ENCODE data around the gene KIAA0513.
A peak's percentile ranks its signal among the peaks of the same experiment; 100 is the strongest.

The KIAA0513 gene

DNA sequence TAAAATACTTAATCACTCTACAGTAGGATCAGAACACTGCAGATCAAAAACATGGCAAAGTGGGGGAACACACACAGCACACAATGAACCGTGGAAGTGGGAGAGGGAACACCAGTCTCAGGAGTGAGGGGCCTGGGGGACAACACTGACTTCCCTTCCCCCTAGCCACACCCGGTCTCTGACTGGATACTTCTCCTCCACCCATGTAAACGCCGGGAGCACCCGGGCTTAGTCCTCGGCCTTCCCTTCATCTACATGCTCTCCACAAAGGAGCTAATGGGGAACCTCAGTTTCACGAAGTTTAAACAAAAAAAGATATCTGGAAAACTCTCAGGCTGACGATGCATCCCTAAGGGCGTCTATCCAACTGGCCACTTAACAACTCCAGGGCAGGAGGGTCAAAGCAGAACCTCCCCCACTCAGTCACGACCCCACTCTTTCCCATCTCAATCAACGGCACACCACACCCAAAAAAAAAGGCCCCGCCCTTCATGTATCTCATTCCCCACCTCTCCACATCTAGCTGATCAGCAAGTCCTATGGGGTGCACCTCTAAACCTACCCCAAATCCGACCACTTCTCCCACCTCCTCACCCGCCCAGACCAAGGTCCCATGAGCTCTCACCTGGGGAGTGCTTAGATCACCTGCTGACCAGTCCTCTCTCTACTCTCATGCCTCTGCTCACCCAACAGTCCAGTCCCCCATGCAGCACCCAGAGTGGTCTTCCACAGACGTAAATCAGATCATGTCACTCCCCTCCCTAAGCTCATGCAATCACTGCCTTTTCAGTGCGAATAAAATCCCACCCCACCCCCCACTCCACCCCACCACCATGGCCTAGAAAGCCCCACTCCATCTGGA lies 23.6 kb upstream of the KIAA0513 start:
- no peak for DNase-seq (ENCODE audit: extremely low read depth in 1 of 2, low read depth in 1 of 2)

DNA sequence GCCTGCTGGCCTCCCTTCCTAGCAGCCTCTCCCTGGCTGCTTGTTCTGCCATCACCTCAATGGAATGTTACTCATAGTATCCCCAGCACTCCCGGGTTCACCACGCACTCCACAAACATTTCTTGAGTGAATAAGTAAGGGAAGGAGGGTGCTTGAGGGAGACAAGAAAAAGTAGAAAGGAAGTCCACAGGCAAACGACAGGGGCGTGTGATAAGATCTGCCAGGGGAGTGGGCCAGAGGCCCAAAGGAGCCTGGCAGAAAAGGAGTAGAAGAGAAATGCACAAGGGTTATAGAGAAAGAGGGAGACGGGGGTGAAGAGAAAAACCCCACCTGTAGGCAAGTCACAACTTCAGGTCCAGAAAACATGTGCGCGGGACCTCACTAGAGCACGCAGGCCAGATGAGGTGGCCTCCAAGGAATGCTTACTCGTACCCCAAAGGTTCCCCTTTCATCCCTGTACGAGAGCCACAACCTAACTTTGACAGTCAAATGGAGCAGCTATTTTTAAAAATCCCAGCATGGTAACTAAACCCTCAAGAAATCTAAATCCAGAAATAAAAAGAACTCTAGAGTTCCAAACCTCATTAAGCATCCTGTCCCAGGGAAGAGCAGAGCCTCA lies 22.9 kb upstream of the KIAA0513 start:
- no peak for DNase-seq (ENCODE audit: extremely low read depth in 1 of 2, low read depth in 1 of 2)

DNA sequence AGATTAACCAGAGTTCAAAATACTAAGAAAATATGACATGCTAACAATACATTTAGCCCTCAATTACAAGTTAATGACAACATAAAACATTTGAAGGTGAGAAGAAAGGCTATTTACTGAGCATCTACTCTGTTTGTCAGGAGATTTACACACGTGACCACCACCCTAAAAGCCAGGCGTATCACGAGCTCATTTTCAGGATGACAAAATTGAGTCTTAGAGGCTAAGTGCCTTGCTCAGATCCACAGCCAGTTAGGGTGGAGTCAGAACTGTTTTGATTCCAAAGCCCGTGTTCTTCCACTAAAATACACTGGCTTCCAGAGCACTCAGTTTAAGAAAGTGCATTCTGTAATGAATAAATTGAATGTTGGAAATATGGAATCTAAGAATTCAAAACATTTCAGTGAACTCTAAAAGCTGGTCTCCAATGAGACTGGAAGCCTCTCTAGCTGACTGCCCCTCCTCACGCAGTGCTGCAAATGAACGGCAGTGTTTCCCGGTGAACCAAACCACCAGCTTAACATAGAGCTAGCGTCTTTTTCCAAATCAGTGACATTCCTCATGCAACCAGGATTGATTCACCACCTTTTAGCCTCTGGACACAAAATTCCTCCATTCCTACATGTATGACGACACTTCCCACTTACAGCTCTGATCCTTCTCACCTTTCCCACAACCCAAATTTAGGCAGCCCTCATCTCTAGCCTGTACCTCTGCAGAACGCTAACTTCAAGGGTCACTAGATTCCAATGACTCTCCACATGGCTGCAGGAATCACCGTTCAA lies 22.1 kb upstream of the KIAA0513 start:
- DNase-seq (ENCODE audit: extremely low read depth in 1 of 2, low read depth in 1 of 2): no peak

DNA sequence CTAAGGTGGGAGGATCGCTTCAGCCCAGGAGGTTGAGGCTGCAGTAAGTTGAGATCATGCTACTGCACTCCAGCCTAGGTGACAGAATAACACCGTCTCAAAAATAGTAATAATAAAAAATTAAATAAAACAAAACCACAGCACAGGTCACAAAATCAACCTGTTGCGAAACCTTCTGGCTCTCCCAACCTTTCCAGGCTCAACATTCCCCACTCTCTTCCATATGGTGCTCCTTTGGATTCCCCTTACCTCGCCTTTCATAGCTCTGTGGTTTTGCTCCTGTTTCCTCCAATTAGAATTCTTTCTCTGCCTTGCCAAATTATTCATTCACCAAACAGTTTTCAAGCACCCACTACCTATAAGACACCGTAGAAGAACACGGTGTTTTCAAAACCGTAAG lies 21.0 kb upstream of the KIAA0513 start:
- no peak for DNase-seq (ENCODE audit: extremely low read depth in 1 of 2, low read depth in 1 of 2)

DNA sequence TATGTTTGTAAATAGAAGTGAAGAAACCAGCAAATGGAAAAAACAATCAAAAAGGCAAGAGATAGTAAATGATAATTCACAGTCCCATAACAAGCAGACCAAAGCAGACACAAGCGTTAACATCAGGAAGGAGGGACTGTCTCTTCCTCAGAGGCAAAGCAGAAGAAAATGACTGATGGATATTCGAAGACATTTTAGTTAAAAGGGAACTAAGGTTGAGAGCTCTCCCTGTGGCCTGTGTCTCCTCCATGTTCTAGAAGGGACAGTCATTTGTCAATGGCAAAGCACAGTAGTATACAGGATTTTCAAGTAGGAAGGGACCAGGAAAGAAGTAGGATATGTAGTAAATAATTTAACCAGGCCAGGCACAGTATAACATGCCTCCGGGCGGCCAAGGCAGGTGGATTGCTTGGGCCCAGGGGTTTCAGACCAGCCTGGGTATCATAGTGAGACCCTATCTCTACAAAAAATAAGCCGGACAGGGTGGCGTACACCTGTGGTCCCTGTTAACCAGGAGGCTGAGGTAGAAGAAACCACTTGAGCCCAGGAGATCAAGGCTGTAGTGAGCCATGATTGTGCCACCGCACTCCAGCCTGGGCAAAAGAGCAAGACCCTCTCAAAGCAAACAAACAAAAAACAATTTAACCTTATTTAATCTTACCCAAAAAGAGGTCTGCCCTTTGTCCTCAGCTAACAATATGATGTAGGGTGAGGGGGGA lies 19.9 kb upstream of the KIAA0513 start:
- no peak for DNase-seq (ENCODE audit: extremely low read depth in 1 of 2, low read depth in 1 of 2)

DNA sequence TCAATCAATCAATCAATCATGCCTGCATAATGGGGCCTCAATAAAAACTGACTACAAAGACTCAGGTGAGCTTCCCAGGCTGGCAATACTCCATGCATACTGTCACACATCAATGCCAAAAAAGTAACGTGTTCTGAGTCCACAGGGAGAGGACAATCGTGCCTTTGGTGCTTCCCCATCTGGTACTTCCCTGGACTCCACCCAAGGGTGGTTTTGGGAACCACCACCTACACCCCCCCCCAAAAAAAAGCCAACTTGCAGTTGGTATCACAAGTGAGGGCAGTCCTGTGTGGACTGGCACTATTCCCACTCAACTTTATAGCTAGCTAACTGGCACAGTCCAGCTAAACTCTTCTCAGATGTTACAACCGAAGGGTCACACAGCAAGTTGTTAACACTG lies 19.3 kb upstream of the KIAA0513 start:
- no peak for DNase-seq (ENCODE audit: extremely low read depth in 1 of 2, low read depth in 1 of 2)

DNA sequence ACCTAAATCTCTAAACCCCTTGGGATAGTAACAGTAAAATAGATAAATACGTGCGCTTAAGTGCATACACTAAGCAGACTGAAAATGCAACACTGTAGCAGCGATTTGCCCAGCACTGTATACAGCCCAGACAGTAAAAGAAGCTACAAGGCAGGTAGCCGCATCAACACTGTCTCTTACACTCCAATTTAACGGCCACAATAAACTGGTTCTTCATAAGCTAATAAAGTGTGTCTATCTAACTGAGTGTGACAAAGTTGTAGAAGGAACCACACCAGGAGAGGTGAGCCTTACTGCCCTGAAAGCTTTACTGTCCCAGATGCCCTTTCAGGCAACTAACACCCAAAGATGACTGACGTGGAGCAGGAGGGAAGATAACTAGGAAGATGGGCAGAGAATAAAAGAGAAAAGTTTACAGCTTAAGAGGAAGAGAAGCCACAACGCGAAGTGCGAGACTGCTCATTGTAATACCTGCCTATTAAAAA lies 17.1 kb upstream of the KIAA0513 start:
- DNase-seq (ENCODE audit: extremely low read depth in 1 of 2, low read depth in 1 of 2): no peak

DNA sequence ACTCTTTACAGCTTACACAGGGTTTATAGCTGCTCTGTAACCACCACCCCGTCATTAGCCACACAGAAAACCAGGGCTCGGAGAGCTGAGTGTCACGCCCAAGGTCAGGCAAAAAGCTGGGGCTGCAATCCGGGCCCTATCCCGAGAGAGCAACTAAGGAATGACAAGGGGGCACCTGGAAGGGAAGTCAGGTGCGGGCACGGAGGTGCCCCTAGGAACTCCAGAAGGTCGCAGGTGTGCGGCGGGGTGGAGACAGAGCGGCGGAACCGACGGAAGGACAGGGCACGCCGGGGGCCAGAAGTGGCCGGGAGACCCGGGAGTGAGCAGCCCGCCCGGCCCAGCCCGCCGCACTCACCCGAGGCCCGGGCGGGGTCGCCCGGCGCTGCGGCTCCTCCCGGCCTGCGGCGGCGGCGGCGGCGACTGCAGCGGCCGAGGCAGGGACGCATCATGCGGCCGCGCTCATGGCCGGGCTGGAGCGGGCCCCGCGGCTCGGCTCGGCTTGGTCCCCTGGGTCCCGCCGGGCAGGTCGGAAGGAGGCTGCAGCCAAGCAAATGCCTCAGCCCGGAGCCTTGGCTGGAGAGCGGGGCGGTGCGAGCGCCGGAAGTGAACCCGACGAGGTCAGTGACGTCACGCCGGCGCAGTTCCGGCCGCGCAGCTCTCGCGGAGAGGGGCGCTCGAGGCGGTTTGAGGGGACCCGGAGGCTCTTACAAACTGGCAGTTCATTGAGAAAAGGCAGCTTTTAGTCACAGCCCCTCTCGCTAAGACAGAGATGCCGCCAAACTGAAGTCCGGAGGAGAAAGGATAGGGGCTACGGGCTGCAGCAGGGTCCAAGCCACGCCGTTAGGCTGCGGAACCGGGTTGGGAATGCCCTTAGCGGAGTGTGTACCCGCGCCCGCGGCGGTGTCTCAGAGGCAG lies 16.4 kb upstream of the KIAA0513 start, which contains the start of gene ZDHHC7:
ZDHHC7 (minus strand) TSS at position 605 of the 915 bp plus-strand sequence. CDS start 20,917 bp downstream, outside the sequence.
- DNase-seq (ENCODE audit: extremely low read depth in 1 of 2, low read depth in 1 of 2): peak; percentile 65 to 80

DNA sequence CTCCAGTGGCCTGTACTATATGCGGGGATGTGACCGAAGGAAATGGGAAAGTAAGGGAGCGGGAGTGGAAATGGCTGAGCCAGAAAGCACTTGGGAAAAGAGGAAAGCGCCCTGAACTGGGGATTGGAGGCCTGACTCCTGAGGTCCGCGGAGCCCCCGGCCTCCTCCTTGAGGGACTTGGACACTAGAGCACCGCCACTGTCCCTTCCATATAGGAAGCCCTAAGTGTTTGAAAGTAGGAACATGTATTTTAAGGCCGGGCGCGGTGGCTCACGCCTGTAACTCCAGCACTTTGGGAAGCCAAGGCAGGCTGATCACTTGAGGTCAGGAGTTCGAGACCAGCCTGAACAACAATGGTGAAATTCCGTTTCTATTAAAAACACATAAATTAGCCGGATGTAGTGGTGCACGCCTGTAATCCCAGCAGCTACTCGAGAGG lies 15.7 kb upstream of the KIAA0513 start:
- no peak for DNase-seq (ENCODE audit: extremely low read depth in 1 of 2, low read depth in 1 of 2)

DNA sequence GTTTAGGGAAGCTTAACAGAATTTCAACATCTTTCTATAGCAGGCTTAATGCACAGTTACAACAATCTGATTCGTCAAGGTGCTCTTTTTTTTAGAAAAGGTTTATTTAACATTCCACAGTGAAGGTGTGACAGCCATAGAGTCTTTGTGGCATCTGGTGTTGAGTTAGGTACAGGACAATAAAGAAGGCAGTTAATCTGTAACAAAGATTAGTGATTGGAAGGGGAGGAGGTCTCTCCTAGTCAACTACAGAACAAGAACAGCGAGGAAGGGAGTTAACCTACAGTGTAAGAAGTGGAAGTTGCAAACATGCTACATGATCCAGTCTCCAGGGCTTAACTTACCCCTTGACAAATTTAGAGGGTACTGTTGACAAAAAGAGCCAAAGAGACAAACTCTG lies 13.3 kb upstream of the KIAA0513 start:
- DNase-seq (ENCODE audit: extremely low read depth in 1 of 2, low read depth in 1 of 2): no peak

DNA sequence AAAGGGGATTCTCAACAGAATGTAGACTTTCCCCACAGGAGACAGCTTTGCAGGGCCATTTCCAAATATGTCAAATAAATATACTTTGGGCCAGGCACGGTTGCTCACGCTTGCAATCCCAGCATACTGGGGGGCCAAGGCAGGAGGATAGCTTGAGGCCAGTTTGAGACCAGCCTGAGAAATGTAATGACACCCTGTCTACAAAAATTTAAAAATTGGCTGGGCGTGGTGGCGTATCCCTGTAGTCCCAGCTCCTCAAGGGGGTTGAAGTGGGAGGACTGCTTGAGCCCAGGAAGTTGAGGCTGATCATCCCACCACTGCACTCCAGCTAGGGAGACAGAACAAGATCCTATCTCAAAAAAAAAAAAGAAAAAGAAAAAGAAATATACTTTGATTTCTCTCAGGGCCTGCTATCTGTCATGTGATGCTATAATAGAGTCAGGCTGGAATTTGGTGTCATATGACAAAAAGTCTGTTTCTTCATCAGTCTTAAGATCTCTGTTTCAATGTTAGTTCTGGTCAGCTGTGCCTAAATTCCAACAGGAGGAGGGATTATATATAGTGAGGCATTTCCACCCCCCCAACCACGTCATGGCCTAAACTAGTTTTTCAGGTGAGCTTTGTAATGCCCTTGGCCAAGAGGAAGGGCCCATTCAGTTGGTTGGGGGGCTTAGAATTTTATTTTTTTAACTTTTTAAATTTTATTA lies 12.0 kb upstream of the KIAA0513 start:
- no peak for DNase-seq (ENCODE audit: extremely low read depth in 1 of 2, low read depth in 1 of 2)

DNA sequence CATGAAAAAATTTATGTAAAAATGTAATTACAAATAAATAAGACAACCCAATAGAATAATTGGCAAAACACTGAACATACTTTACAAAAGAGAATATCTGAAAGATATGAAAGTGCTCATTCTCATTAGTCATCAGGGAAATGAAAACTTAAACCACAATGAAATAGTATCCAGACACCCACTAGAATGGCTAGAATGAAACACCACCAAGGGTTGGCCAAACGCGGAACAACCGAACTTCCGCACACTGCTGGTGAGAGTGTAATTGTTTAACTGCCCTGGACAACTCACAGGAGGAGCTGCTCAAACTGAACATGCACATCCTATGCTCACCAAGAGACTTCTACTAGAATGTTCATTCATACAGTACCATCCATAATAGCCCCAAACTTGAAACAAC lies 10.4 kb upstream of the KIAA0513 start:
- no peak for DNase-seq (ENCODE audit: extremely low read depth in 1 of 2, low read depth in 1 of 2)

DNA sequence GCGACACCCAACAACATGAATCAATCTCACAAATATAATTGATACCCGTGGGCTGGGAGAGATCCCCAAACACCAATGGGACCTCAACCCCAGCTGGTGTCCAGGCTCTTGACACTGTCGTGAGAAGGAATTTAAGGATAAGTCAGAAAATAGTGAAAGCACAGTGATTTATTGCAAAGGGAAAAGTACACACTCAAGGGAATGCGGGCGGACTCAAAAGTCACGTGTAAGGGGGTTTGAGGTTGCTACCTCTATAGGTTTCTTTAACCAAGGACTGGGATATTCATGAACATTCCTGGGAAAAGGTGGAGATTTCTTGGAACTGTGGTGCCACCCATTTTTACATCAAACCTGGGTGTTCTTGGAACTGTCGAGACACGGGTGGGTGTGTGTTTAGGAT lies 10.0 kb upstream of the KIAA0513 start:
- DNase-seq (ENCODE audit: extremely low read depth in 1 of 2, low read depth in 1 of 2): no peak

DNA sequence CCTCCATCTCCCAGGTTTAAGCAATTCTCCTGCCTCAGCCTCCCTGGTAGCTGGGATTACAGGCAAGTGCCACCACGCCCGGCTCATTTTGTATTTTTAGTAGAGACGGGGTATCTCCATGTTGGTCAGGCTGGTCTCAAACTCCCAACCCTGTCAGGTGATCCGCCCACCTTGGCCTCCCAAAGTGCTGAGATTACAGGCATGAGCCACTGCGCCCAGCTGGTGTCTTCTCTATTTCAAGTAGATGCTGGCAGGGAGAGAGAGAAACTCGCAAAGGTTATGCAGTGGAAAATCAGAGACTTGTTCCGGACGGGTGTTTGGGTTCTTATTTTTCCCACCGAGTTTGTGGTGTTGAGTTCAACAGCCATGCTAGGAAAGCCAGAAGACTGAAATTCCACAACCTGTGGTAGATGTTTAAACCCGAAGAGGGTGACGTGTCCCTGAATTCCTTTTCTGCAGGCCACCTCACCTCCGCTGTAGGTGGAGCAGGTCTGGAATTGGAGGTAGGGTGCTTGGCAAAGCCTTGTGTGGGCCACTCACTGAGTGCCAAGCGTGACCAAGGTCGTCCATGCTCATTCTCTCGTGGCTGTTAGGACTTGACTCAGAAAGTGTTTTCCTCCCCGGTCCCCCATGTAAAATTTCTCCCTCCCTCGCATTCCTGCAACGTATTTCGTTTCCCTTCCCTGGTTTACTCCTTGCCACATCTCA lies 8.9 kb upstream of the KIAA0513 start:
- DNase-seq (ENCODE audit: extremely low read depth in 1 of 2, low read depth in 1 of 2): no peak

DNA sequence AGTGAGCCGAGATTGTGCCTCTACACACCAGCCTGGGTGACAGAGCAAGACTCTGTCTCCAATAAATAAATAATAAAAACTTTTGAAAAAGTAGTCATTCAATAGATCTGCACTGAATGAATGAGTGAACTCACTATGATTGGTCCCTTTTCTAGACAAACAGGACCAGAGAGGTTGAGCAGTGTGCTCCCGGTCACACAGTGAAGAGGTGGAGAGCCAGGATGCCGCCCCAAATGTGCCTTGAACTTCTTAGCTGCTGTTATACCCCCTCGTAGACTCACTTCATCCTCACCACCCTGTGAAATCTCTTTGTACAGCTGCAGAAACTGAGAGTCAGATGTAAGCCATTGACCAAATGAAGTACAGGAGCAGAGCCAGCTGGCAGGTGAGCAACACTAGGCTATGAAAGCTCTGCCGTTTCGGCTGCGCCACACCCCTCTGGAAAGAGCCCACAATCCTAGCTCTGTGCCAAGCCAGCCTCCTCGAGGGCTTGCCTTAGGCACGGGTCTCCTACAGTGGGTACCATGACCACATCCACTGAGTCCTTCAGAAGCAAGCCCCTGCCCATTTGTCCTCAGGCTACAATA lies 7.8 kb upstream of the KIAA0513 start:
- no peak for DNase-seq (ENCODE audit: extremely low read depth in 1 of 2, low read depth in 1 of 2)

DNA sequence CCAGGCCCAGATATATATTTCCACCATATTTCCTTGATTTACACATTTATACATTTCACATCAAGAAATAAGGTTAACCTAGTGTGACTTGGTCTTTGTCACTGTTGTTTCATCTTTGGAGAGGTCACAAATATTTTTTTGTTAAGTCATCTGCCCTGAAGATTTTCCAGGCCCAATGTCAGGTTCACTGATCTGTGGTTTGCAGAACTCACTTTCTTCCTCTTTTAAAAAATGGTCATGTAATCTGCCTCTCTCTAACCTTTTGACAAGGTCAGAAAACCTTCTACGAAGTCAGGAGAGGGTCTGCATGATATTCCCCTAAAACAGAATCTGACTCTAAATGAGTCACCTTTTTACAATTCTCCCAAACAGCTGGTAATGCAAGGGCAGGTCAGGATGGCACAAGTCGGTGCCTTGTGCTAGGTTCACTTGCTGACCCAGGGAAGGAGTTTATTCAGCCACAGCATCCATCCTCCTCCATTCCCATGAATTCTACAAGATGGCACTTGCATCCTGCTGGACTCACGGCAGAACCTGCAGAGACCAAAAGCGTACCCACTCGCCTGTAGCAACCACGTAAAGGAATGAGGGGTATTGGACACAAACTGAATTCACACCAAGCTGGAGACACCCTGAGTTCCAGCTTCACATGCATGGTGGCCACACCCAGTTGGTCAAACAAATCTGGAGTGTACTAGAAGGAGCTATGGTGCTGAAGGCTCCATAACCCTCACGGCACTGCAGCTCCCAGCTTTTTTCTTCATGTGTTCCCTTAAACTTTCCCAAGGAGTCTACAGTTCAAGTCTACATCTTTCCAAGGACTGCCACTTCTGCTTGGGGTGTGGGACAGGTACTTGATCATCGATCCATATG lies 1.6 kb upstream of the KIAA0513 start:
- DNase-seq (ENCODE audit: extremely low read depth in 1 of 2, low read depth in 1 of 2): no peak

DNA sequence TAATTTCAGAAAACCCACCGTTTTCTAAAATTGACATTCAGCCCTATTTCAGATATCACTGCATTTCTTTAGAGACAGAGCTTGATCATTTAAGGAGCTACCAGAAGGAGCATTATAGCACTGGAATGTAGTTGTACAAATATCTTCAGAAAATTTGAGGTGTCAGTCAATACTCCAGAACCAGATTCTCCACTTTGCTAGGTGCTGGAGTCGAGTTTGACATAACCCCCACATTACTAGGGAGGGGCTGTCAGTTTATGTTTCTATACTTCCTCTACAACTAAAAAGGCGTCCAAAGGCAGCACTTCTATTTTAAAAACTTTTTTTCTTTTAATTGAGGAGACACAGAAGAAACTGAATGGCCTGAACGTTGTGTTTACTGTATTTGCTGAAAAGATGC lies 892 bp upstream of the KIAA0513 start:
- no peak for DNase-seq (ENCODE audit: extremely low read depth in 1 of 2, low read depth in 1 of 2)
